ENCODE results near the gene TBKBP1.
"Not testable (repeated sequence)": the region's sequence is repeated elsewhere in the genome, so short reads cannot be mapped to it uniquely, and the experiment has no call there.

- not testable (repeated sequence) for TF ChIP-seq CTCF, POLR2AphosphoS5 (IDR thresholded peaks at IDR 0.05)
Measured at GRCh38 chr17:47682727-47683126, 11.2 kb upstream of the TBKBP1 start.

All from breast epithelium (tissue), 3 donors.